ENCODE results near the gene PER2.

Gene PER2

GRCh38 chr2:238250896-238251295, 37.5 kb downstream of the PER2 start:
- no peak for DNase-seq

- DNase-seq, result no peak
These were observed 40.5 kb downstream of the PER2 start for GRCh38 chr2:238247841-238248453.

GRCh38 chr2:238247002-238247822, 41.2 kb downstream of the PER2 start:
- no peak for DNase-seq

GRCh38 chr2:238244151-238244550, 44.3 kb downstream of the PER2 start:
- DNase-seq, result no peak

GRCh38 chr2:238243496-238244076, 44.8 kb downstream of the PER2 start:
- DNase-seq, result no peak

- DNase-seq, result no peak
These were observed 45.5 kb downstream of the PER2 start for GRCh38 chr2:238242731-238243495.

GRCh38 chr2:238241970-238242369, 46.4 kb downstream of the PER2 start:
- no peak for DNase-seq

GRCh38 chr2:238240757-238241711, 47.4 kb downstream of the PER2 start:
- DNase-seq, result peak in 6 of 56 donors; percentile 17 to 44 (median 31)

GRCh38 chr2:238239863-238240756, 48.3 kb downstream of the PER2 start, which contains the start of gene HES6:
TSS of gene HES6 (minus strand) at chr2:238240038. CDS start at chr2:238239905, 133 bp downstream.
- peak in 50 of 56 donors; percentile 11 to 91 (median 67) for DNase-seq

- no peak for DNase-seq
These were observed 48.9 kb downstream of the PER2 start for GRCh38 chr2:238239543-238239862.

GRCh38 chr2:238238766-238239542, 49.5 kb downstream of the PER2 start:
- peak in 4 of 56 donors; percentile 10 to 35 (median 16) for DNase-seq

GRCh38 chr2:238238311-238238765, 50.1 kb downstream of the PER2 start:
- no peak for DNase-seq

GRCh38 chr2:238237431-238238135, 50.8 kb downstream of the PER2 start:
- DNase-seq, result no peak

- DNase-seq, result no peak
These were observed 51.8 kb downstream of the PER2 start for GRCh38 chr2:238236571-238236970.

GRCh38 chr2:238235856-238236255, 52.6 kb downstream of the PER2 start:
- no peak for DNase-seq

- DNase-seq, result no peak
These were observed 53.1 kb downstream of the PER2 start for GRCh38 chr2:238235331-238235732.

GRCh38 chr2:238233625-238234024, 54.8 kb downstream of the PER2 start:
- DNase-seq, result no peak

GRCh38 chr2:238231809-238232208, 56.6 kb downstream of the PER2 start:
- no peak for DNase-seq

Measured in nucleus accumbens (tissue), 56 donors.